OCI-LY1 (cell line): ENCODE data around the gene GAS1.

Experiments used
- H2AFZ ChIP-seq: fragments of 200-600 bp; sonication (generic), shearing (Covaris generic); 2 replicates; pipeline ENCODE4 v1.6.0; 2014; ENCODE audit warnings: antibody characterized with exemption, mild to moderate bottlenecking, low read length
- H3F3A ChIP-seq: fragments of 200-600 bp; sonication (generic), shearing (Covaris generic); 2 replicates; pipeline ENCODE4 v1.6.0; 2014; ENCODE audit warnings: mild to moderate bottlenecking, antibody characterized with exemption, low read length, moderate library complexity; ENCODE audit not compliant: insufficient read depth
- H3K27ac ChIP-seq: fragments of 200-600 bp; sonication (generic); 2 replicates; pipeline ENCODE4 v1.5.1; 2014; ENCODE audit warnings: low read length, mixed run types, mild to moderate bottlenecking, low read depth; ENCODE audit not compliant: poor library complexity, severe bottlenecking
- H3K27me3 ChIP-seq: fragments of 200-600 bp; sonication (generic); 2 replicates; pipeline ENCODE4 v1.6.0; 2014; ENCODE audit warnings: antibody characterized with exemption, mild to moderate bottlenecking, low read length, moderate library complexity; ENCODE audit not compliant: insufficient read depth
- H3K36me3 ChIP-seq: fragments of 200-600 bp; sonication (generic); 2 replicates; pipeline ENCODE4 v1.6.1; 2014; ENCODE audit warnings: mild to moderate bottlenecking, antibody characterized with exemption, low read length, moderate library complexity, mixed read lengths; ENCODE audit not compliant: insufficient read depth
- H3K4me1 ChIP-seq: fragments of 200-600 bp; sonication (generic); 2 replicates; pipeline ENCODE4 v1.5.1; 2014; ENCODE audit warnings: mild to moderate bottlenecking, low read length, moderate library complexity; ENCODE audit not compliant: insufficient read depth, severe bottlenecking
- H3K4me2 ChIP-seq: fragments of 200-600 bp; sonication (generic), shearing (Covaris generic); 2 replicates; pipeline ENCODE4 v1.6.1; 2014; ENCODE audit warnings: low read length
- H3K4me3 ChIP-seq: fragments of 200-600 bp; sonication (generic); 2 replicates; pipeline ENCODE4 v1.5.1; 2014; ENCODE audit warnings: low read length, low read depth, mild to moderate bottlenecking, mixed read lengths; ENCODE audit not compliant: poor library complexity, severe bottlenecking
- H3K79me2 ChIP-seq: fragments of 200-600 bp; shearing (Covaris generic); 2 replicates; pipeline ENCODE4 v1.6.1; 2016; ENCODE audit warnings: mixed run types, low read length, mixed read lengths; ENCODE audit not compliant: insufficient read depth
- H3K9ac ChIP-seq: fragments of 200-600 bp; sonication (generic), shearing (Covaris generic); 2 replicates; pipeline ENCODE4 v1.6.1; 2014; ENCODE audit warnings: mild to moderate bottlenecking, low read length, mixed read lengths
- H3K9me2 ChIP-seq: fragments of 200-600 bp; sonication (generic), shearing (Covaris generic); 2 replicates; pipeline ENCODE4 v1.6.1; 2014; ENCODE audit warnings: low read depth, mild to moderate bottlenecking, low read length, mixed read lengths
- H3K9me3 ChIP-seq: fragments of 200-600 bp; shearing (Covaris generic); 2 replicates; pipeline ENCODE4 v1.6.1; 2014; ENCODE audit warnings: low read length, mixed read lengths
- H4K20me1 ChIP-seq: fragments of 200-600 bp; sonication (generic), shearing (Covaris generic); 2 replicates; pipeline ENCODE4 v1.6.0; 2016; ENCODE audit warnings: mild to moderate bottlenecking, low read length; ENCODE audit not compliant: insufficient read depth
- CTCF ChIP-seq: fragments of 200-600 bp; sonication (generic), shearing (Covaris generic); IDR thresholded peaks from 2 replicates; pipeline ENCODE4 v1.5.1; 2017; ENCODE audit warnings: mild to moderate bottlenecking, antibody characterized with exemption, low read length, moderate library complexity, mixed read lengths
- EZH2 ChIP-seq: fragments of 200-600 bp; sonication (generic), shearing (Covaris generic); IDR thresholded peaks from 2 replicates; pipeline ENCODE4 v1.8.0; 2017; ENCODE audit warnings: borderline replicate concordance, mixed run types, mild to moderate bottlenecking, antibody characterized with exemption, low read length, moderate library complexity, mixed read lengths

Gene GAS1

GRCh38 chr9:86955042-86955441 is 7.7 kb upstream of the GAS1 start:
- Histone ChIP-seq H3K9me2 (no peaks in the 10 kb centered on the region), H3K27me3 (no peaks in the 10 kb centered on the region), H3K4me1 (no peaks in the 10 kb centered on the region), H3K79me2 (no peaks in the 10 kb centered on the region), H2AFZ (no peak overlapping the region), H3K36me3 (no peaks in the 10 kb centered on the region), H3K27ac (no peak overlapping the region), H3K9me3 (no peaks in the 10 kb centered on the region), H3K4me2 (no peak overlapping the region), H3K4me3 (no peak overlapping the region), H3K9ac (no peak overlapping the region), H3F3A (no peaks in the 10 kb centered on the region), H4K20me1 (no peaks in the 10 kb centered on the region)
- TF ChIP-seq CTCF (no peak), EZH2 (no peak)

GRCh38 chr9:86953181-86953580 is 5.9 kb upstream of the GAS1 start:
- Histone ChIP-seq H4K20me1 (no peaks in the 10 kb centered on the region), H3K9me2 (no peaks in the 10 kb centered on the region), H3K27me3 (no peaks in the 10 kb centered on the region), H3K4me3 (no peak overlapping the region), H3K9ac (no peak overlapping the region), H3K9me3 (no peaks in the 10 kb centered on the region), H3K36me3 (no peaks in the 10 kb centered on the region), H3K4me1 (peaks cover 5% of the 10 kb centered on the region), H3K27ac (no peak overlapping the region), H3K4me2 (no peak overlapping the region), H3F3A (no peaks in the 10 kb centered on the region), H2AFZ (no peak overlapping the region), H3K79me2 (no peaks in the 10 kb centered on the region)
- no peak for TF ChIP-seq EZH2
- TF ChIP-seq CTCF = no peak

- H3K9ac ChIP-seq = peak overlapping the region; percentile 19; the same call in 1 of the 2 replicates
- H3F3A ChIP-seq = no peaks in the 10 kb centered on the region
- H4K20me1 ChIP-seq = no peaks in the 10 kb centered on the region
- H3K4me1 ChIP-seq = peaks cover 9% of the 10 kb centered on the region
- H3K27ac ChIP-seq = no peak overlapping the region
- H3K79me2 ChIP-seq = no peaks in the 10 kb centered on the region
- H3K9me2 ChIP-seq = no peaks in the 10 kb centered on the region
- H2AFZ ChIP-seq = no peak overlapping the region
- TF ChIP-seq CTCF = peak; percentile 63
- no peak for TF ChIP-seq EZH2
- H3K9me3 ChIP-seq = no peaks in the 10 kb centered on the region
- no peaks in the 10 kb centered on the region for H3K36me3 ChIP-seq
- H3K27me3 ChIP-seq = no peaks in the 10 kb centered on the region
- peak overlapping the region; percentile 62 for H3K4me3 ChIP-seq
- H3K4me2 ChIP-seq = peak overlapping the region; percentile 78
Observed at GRCh38 chr9:86948074-86948929, 996 bp upstream of the GAS1 start.
